Ishikawa (cell line): ENCODE results near the gene CGRRF1.

Experiments used
- CEBPB ChIP-seq: IDR thresholded peaks from 2 replicates; pipeline ENCODE4 v1.6.1; 2012
- CREB1 ChIP-seq: IDR thresholded peaks from 2 replicates; pipeline ENCODE4 v1.6.1; 2012; ENCODE audit warnings: low read depth
- EGR1 ChIP-seq: IDR thresholded peaks from 2 replicates; pipeline ENCODE4 v1.6.1; 2012
- EP300 ChIP-seq: IDR thresholded peaks from 2 replicates; pipeline ENCODE4 v1.6.1; 2012; ENCODE audit warnings: borderline replicate concordance
- FOXM1 ChIP-seq: IDR thresholded peaks from 2 replicates; pipeline ENCODE4 v1.6.1; 2012; ENCODE audit warnings: low read depth, borderline replicate concordance
- NFIC ChIP-seq: IDR thresholded peaks from 2 replicates; pipeline ENCODE4 v1.6.1; 2012
- RAD21 ChIP-seq: IDR thresholded peaks from 2 replicates; pipeline ENCODE4 v1.6.1; 2012; ENCODE audit warnings: low read depth
- TAF1 ChIP-seq: IDR thresholded peaks from 2 replicates; pipeline ENCODE4 v1.6.1; 2012; ENCODE audit warnings: low read depth, mild to moderate bottlenecking
- TCF12 ChIP-seq: IDR thresholded peaks from 2 replicates; pipeline ENCODE4 v1.6.1; 2012; ENCODE audit warnings: low read depth
- TEAD4 ChIP-seq: IDR thresholded peaks from 2 replicates; pipeline ENCODE4 v1.6.1; 2012
- YY1 ChIP-seq: IDR thresholded peaks from 2 replicates; pipeline ENCODE4 v1.6.1; 2012; ENCODE audit warnings: low read depth
- ZBTB7A ChIP-seq: IDR thresholded peaks from 2 replicates; pipeline ENCODE4 v1.6.1; 2012; ENCODE audit warnings: low read depth
- TF ChIP-seq, protein P1 (sequence below): IDR thresholded peaks from 2 replicates; pipeline ENCODE4 v1.6.1; 2012
- TF ChIP-seq, protein P2 (sequence below): IDR thresholded peaks from 2 replicates; pipeline ENCODE4 v1.6.1; 2012
- TF ChIP-seq, protein P3 (sequence below): IDR thresholded peaks from 2 replicates; pipeline ENCODE4 v1.6.1; 2012; ENCODE audit warnings: low read depth, mild to moderate bottlenecking

The CGRRF1 gene

DNA sequence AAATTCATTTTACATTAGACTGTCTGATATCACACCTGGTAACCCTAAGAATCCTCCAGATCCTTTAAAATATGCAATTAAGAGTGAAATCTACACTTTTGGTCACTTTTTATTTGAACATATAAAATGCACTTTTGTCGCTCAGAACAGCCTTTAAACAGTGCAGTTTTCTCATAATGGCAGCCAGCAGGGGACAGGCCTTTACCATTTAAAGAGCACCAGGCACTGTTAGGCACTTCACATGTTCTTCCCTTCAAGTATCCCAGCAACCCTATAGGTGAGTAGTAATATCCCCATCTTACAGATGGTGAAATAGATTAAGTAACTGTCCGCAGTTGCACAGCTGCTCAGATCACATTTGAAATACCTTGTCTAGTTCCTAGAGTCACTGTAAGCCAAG, 45.9 kb downstream of the CGRRF1 start:
- no peak for TF ChIP-seq TEAD4
- TF ChIP-seq, protein P1, sequence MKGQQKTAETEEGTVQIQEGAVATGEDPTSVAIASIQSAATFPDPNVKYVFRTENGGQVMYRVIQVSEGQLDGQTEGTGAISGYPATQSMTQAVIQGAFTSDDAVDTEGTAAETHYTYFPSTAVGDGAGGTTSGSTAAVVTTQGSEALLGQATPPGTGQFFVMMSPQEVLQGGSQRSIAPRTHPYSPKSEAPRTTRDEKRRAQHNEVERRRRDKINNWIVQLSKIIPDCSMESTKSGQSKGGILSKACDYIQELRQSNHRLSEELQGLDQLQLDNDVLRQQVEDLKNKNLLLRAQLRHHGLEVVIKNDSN, result no peak
- TF ChIP-seq CREB1, result no peak
- no peak for TF ChIP-seq EGR1
- TF ChIP-seq FOXM1, result no peak
- TF ChIP-seq RAD21, result peak; percentile 28; the same call in 1 of the 2 replicates

DNA sequence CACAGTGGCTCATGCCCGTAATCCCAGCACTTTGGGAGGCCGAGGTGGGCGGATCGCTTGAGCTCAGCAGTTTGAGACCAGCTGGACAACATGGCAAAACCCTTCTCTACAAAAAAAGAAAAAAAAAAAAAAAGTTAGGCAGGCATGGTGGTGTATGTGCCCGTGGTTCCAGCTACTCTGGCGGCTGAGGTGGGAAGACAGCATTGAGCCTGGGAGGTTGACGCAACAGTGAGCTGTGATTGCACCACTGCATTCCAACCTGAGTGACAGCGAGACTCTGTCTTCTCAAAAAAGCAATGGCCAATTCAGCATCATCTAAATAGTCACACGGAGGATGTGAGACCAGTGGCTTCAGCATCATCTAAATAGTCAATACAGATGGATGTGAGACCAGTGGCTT, 46.8 kb downstream of the CGRRF1 start:
- TF ChIP-seq EGR1 (no peak), CEBPB (peak; percentile 83), TEAD4 (no peak)
- TF ChIP-seq, protein P1, result no peak

DNA sequence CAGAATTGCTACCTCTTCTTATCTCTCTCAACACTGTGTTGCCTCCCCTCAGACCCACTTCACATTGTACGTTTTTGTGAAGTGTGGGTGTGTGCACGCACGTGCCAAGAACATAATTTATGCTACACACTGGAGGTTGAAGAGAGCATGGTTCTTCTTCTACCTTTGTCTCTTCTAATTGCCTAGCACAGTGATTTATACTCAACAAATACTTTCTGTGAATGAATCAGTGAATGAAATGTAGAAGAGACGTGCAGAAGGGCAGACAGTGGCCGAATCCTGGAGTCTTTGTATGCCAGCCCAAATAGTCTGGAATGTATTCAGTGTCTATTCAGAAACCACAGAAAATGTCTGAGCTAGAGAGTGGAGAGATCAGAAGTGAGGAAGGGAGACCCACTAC, 52.6 kb downstream of the CGRRF1 start:
- no peak for TF ChIP-seq YY1
- no peak for TF ChIP-seq EP300

DNA sequence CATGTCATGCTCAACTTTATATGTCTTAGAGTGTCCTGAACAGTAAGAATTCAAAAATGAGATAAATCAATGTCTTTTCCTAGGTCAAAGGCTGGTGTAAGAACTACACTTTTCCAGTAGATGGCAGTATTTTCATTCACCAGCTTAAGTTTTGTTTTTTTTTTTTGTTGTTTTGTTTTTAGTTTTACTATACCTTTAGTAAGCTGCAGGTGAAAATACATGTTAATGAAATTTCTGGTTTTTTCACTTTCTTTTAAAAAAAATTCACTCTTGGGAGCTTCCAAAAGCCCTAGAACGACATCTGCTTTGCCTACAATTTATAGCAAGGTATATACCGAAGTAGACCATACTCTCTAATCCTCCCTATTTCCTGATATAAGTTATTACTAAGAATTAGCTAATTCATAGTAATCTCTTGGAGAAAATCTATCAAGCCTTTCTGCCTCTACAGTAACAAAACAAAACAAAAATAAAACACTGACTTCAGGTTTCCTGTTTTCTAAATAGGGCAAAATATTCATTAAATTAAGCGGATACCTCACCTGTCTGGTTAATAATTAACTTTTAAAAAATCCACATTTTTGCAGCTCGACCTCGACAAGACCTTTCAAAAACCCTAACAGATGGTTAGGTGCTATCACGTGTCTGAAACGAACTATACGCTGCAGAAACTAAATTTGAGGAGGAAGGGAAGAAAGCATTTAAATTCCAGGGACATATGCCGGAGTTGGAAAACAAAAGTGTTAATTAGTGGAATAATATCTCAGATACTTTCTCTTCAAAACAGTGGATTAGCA, 54.6 kb downstream of the CGRRF1 start:
- TF ChIP-seq, protein P2, sequence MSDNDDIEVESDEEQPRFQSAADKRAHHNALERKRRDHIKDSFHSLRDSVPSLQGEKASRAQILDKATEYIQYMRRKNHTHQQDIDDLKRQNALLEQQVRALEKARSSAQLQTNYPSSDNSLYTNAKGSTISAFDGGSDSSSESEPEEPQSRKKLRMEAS, result no peak
- peak; percentile 75 for TF ChIP-seq RAD21
- TF ChIP-seq, protein P1, result 0 out of 2 replicates have a peak, but pooled peaks have one; percentile 7

DNA sequence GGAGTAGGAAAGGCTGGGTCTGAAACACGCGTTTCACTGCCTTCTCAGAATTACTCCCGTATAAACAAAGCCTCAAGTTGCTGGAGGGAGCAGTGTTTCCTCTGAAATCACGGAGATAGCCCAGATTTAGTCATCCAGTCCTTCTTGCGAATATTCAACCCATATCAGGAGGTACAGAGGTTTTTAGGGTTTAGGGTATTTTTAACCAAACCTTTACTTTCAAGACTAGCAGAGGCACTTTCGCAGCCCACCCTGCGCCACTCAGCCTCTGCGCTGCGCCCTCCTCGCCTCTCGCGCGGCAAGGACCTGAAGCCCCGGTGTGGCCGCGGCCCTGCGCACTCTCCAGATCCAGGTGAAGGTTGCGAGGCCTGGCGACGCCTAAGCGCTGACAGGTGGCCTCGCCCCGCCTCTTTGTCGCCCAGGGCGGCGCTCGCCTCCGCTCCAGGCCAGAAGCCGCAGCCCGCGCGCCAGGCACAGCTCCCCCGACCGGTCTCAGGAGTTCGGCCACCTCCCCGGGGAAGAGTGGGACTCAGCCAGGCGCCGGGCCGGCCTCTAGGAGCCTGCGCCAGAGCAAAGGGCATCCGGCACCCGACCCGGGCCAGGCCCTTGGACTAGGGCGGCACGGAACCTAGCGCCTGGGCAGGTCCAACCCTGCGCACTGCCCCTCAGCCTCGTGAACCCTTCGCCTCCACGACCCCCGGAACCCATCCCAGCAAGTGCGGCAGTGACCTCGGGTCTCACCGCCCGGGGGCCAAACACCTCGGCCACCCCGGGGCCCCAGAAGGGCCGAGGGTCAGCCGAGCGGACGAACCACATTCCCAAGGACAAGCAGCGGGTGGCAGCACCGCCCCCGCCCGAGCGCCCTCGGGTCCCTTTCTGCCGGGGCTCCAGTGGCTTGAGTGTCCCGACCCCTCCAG, 55.4 kb downstream of the CGRRF1 start:
- TF ChIP-seq ZBTB7A (peak; percentile 93), CEBPB (no peak), YY1 (no peak), RAD21 (peak; percentile 5; the same call in 1 of the 2 replicates), TAF1 (peak; percentile 56), NFIC (peak; percentile 25; the same call in 1 of the 2 replicates), EGR1 (peak; percentile 68; the same call in 1 of the 2 replicates), FOXM1 (no peak), CREB1 (no peak), EP300 (no peak)
- TF ChIP-seq, protein P3, sequence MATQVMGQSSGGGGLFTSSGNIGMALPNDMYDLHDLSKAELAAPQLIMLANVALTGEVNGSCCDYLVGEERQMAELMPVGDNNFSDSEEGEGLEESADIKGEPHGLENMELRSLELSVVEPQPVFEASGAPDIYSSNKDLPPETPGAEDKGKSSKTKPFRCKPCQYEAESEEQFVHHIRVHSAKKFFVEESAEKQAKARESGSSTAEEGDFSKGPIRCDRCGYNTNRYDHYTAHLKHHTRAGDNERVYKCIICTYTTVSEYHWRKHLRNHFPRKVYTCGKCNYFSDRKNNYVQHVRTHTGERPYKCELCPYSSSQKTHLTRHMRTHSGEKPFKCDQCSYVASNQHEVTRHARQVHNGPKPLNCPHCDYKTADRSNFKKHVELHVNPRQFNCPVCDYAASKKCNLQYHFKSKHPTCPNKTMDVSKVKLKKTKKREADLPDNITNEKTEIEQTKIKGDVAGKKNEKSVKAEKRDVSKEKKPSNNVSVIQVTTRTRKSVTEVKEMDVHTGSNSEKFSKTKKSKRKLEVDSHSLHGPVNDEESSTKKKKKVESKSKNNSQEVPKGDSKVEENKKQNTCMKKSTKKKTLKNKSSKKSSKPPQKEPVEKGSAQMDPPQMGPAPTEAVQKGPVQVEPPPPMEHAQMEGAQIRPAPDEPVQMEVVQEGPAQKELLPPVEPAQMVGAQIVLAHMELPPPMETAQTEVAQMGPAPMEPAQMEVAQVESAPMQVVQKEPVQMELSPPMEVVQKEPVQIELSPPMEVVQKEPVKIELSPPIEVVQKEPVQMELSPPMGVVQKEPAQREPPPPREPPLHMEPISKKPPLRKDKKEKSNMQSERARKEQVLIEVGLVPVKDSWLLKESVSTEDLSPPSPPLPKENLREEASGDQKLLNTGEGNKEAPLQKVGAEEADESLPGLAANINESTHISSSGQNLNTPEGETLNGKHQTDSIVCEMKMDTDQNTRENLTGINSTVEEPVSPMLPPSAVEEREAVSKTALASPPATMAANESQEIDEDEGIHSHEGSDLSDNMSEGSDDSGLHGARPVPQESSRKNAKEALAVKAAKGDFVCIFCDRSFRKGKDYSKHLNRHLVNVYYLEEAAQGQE, result 0 out of 2 replicates have a peak, but pooled peaks have one; percentile 6
- TF ChIP-seq, protein P1, result peak; percentile 10; the same call in 1 of the 2 replicates
- TF ChIP-seq, protein P2, result peak; percentile 70

DNA sequence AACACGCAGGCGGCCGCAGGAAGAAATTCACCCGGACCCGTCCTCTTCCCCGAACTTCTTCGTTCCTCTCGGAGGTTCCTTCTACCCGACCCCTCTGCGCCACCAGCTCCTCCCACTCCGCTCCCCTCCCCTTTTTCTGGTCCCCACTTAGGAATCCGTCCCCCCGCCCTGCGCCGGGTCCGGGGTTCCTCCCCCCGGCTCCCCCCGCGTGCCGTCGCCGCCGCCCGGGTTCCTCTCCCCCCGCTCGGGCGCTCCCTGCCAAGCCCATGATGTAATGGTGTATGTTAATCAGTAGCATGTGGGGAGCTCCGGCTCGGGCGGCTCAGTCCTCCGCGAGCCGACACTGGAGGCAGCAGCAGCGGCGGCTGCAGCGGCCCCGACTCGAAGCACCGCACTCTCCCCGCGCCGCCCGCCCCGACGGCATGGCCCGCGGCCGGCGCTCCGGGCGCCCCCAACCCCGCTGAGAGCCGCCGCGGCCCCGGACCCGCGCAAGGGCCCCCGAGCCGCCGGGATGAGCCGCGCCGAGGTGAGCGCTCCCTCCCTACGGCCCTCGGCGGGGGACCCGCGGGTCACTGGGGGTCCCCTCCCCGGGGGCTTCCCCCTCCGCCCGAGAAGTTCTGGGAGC, 56.2 kb downstream of the CGRRF1 start:
- TF ChIP-seq CREB1 (peak; percentile 17; the same call in 1 of the 2 replicates), FOXM1 (no peak), EGR1 (no peak), CEBPB (no peak), RAD21 (no peak), YY1 (no peak), NFIC (peak; percentile 70), EP300 (no peak; the same call in 1 of the 2 replicates), ZBTB7A (0 out of 2 replicates have a peak, but pooled peaks have one; percentile 43), TEAD4 (peak; percentile 67), TAF1 (peak; percentile 33; the same call in 1 of the 2 replicates), TCF12 (no peak)
- TF ChIP-seq, protein P2, result 0 out of 2 replicates have a peak, but pooled peaks have one; percentile 36
- TF ChIP-seq, protein P3, result no peak
- TF ChIP-seq, protein P1, result no peak
